SK-N-SH (cell line): ENCODE results near the gene LDLR.

Experiments used
- CHD2 ChIP-seq: fragments of 150-350 bp; IDR thresholded peaks from 2 replicates; pipeline ENCODE4 v1.6.1; 2018; ENCODE audit warnings: low read length; ENCODE audit not compliant: partially characterized antibody
- CTCF ChIP-seq: fragments of 200-600 bp; sonication (generic); IDR thresholded peaks from 2 replicates; pipeline ENCODE4 v1.6.1; 2017; ENCODE audit warnings: antibody characterized with exemption, mild to moderate bottlenecking, moderate library complexity
- EP300 ChIP-seq, 2 experiments: IDR thresholded peaks; 2 replicates each; pipeline versions ENCODE4 v1.4.0 to v1.6.1; 2012; ENCODE audit warnings: borderline replicate concordance in 1 of 2, low read depth in 1 of 2, low read length in 1 of 2
- FOXJ3 ChIP-seq: sonication (generic); formaldehyde crosslinking; IDR thresholded peaks from 2 replicates; pipeline ENCODE4 v1.5.1; 2020; ENCODE audit warnings: mild to moderate bottlenecking, missing genetic modification reagents
- GATA2 ChIP-seq: sonication (generic); formaldehyde crosslinking; IDR thresholded peaks from 2 replicates; pipeline ENCODE4 v1.5.0; 2020; ENCODE audit warnings: mild to moderate bottlenecking, missing genetic modification reagents
- PBX3 ChIP-seq: IDR thresholded peaks from 2 replicates; pipeline ENCODE4; 2012
- RAD21 ChIP-seq: IDR thresholded peaks from 2 replicates; pipeline ENCODE4 v1.6.1; 2012; ENCODE audit warnings: mild to moderate bottlenecking, low read length
- RCOR1 ChIP-seq: fragments of 150-350 bp; IDR thresholded peaks from 2 replicates; pipeline ENCODE4 v1.6.1; 2017; ENCODE audit warnings: antibody characterized with exemption, low read length
- REST ChIP-seq: IDR thresholded peaks from 2 replicates; pipeline ENCODE4 v1.6.1; 2012; ENCODE audit warnings: mild to moderate bottlenecking, low read depth, low read length, moderate library complexity
- SMC3 ChIP-seq: IDR thresholded peaks from 2 replicates; pipeline ENCODE4 v1.6.1; 2012; ENCODE audit warnings: low read depth, low read length, improper control_type of control experiment
- TEAD4 ChIP-seq: IDR thresholded peaks from 2 replicates; pipeline ENCODE4 v1.4.0; 2012; ENCODE audit warnings: mild to moderate bottlenecking, borderline replicate concordance; ENCODE audit not compliant: insufficient read depth
- YY1 ChIP-seq: IDR thresholded peaks from 2 replicates; pipeline ENCODE4 v1.4.0; 2012; ENCODE audit warnings: low read depth, mild to moderate bottlenecking
- ZBTB33 ChIP-seq: IDR thresholded peaks from 2 replicates; pipeline ENCODE4 v1.4.0; 2012; ENCODE audit warnings: low read depth, borderline replicate concordance

GRCh38 chr19:11165486-11166030, 76.3 kb downstream of the LDLR start:
- TF ChIP-seq CTCF (no peak), GATA2 (CRISPR knock-in tag) (no peak), YY1 (no peak), EP300 (IDR thresholded peaks at IDR 0.05; ENCODE audit: borderline replicate concordance in 1 of 2, low read depth in 1 of 2, low read length in 1 of 2) (no peak), ZBTB33 (no peak), CHD2 (no peak), FOXJ3 (CRISPR knock-in tag) (no peak), RCOR1 (no peak), SMC3 (no peak), REST (no peak), TEAD4 (no peak), PBX3 (no peak), RAD21 (no peak)
